Prostate gland (tissue), 2 donors: ENCODE data around the gene OTUB2.

Source experiments
- CTCF ChIP-seq, 4 experiments: fragments of 200-600 bp in 2 of 4; fragments of 450-650 bp in 2 of 4; sonication (generic) in 2 of 4; IDR thresholded peaks; 1 replicate in 3 of 4; 2 replicates in 1 of 4; pipeline ENCODE4 v1.5.1; 2016 to 2019; ENCODE audit warnings: antibody characterized with exemption in 4 of 4, mild to moderate bottlenecking in 2 of 4, moderate library complexity in 2 of 4
- POLR2A ChIP-seq: fragments of 450-650 bp; IDR thresholded peaks from one replicate; pipeline ENCODE4 v1.6.1; 2016; ENCODE audit warnings: antibody characterized with exemption, mild to moderate bottlenecking

DNA sequence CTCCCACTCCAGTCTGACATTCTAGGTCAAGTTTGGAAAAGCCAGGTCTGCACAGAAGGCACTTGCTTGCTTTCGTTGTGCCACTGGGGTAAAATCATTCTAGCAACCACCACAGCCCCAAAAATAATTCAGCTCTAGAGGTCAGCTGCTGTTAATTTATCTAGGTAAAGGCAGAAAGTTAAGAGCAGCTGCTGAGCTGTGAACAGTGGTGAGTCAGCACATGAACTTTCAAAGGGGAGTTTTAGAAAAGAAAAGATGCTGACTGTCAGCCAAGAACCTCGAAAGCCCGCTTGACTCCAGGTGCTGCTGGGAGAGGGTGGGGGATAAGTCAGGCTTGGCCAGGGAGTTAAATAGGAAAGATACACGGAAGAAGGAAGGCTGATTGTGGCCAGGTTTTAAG is 16.4 kb upstream of the OTUB2 start:
- no peak for TF ChIP-seq CTCF (IDR thresholded peaks at IDR 0.05)
- TF ChIP-seq POLR2A = no peak
